ENCODE data around the gene TMEM178B. TPM values are rescaled to one million over a fixed set of nuclear protein-coding genes. Genes with fewer than 3 reads are reported as not detected.
A peak's percentile ranks its signal among the peaks of the same experiment; 100 is the strongest.
"Not testable (repeated sequence)": the region's sequence is repeated elsewhere in the genome, so short reads cannot be mapped to it uniquely, and the experiment has no call there.

The TMEM178B gene
- total RNA-seq, 1 experiment from 2014 or later: 9.5 TPM

DNA sequence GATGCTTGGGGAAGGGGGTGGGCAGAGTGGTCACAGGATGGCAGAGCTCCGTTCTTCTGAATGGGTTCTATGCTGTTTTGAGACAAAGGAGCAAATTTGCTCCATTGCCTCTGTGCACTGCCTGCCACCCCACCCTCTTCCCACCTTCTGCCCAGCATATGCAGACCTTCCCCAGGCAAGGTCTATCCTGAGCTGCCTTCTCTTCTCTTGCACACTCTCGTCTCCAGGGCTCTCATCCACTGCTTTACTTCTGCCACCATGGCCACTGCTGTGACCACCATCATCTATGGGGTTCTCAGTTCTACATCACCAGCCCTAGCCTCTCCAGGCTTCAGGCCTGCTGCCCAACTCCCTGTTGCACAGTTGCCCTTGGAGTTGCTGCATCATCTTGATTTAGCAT lies 230.4 kb downstream of the TMEM178B start:
- in situ Hi-C loops (cut with HindIII; ENCODE audit: low pct_unique_long_range_greater_than_20kb, low sequenced_read_pairs): no loop called here
- DNase-seq (ENCODE audit: low read depth): no peak

DNA sequence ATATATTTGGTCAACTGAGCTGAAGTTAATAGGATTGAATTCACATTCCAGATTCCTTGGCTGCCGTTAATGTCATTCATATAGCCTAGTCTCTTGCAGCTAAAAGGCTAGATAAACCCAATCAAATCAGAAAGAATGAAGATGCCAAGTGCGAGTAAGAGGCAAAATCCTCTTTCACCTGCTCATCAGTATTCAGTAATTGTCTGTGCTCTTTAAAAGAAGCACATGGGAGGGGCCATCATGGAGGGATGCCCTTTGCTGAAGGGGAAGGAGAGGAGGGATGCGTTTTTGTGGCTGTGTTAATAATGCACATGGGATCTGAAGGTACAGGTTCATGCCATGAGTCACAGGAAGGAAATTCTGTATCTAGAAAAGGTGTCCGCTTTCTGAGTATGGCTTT lies 232.2 kb downstream of the TMEM178B start:
- in situ Hi-C loops (cut with HindIII; ENCODE audit: low pct_unique_long_range_greater_than_20kb, low sequenced_read_pairs): no loop called here
- DNase-seq (ENCODE audit: low read depth): no peak

DNA sequence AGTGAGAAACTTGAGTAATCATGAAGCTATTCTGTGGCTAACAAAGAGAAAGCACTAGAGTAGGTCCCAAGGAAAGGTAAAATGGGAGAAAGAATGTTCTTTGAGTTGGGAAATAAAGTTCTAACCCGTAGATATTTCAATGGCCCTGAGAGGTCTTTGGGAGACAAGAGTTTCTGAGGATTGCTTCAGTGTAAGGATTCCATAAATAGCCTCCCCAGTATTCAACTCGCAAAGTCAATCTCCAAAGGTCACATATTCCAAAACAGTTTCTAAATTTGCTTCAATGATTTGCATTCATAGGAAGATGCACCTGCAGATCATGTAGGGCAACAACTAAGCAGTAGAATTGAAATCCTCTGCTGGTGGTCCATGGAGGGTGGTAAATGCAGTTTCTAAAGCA lies 238.5 kb downstream of the TMEM178B start:
- in situ Hi-C loops (cut with HindIII; ENCODE audit: low pct_unique_long_range_greater_than_20kb, low sequenced_read_pairs): no loop called here
- no peak for DNase-seq (ENCODE audit: low read depth)

DNA sequence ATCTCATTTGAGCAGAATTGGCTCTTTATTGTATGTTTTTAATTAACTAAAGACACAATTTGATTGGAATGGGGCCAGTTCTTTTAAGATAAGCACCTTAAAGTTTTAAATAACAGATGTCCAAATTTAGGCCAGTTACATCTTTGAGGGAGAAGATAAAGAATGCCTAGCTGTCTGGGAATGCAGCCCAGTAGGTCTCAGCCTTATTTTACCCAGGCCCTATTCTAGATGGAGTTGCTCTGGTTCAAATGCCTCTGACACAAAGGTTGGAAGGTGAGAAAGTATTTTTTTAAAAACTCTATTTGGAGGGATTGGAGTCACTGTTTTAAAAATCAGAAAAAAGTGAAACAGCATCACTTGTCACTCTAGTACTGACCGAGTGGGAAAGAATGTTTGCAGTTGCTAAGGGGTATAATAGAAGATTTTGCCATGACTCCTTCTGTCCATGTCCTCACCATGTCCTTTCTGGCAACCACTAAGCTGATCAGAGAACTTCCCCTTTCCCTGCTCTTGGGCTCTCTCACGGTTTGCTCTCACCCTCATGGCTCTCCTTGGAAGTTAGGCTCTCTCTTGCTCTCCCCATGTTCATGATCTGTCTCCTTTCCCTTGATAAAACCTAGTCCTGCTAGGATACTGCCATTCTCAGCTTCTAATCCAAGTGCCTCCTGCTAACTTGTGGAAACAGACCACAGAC lies 239.1 kb downstream of the TMEM178B start:
- in situ Hi-C loops (cut with HindIII; ENCODE audit: low pct_unique_long_range_greater_than_20kb, low sequenced_read_pairs): no loop called here
- no peak for DNase-seq (ENCODE audit: low read depth)

DNA sequence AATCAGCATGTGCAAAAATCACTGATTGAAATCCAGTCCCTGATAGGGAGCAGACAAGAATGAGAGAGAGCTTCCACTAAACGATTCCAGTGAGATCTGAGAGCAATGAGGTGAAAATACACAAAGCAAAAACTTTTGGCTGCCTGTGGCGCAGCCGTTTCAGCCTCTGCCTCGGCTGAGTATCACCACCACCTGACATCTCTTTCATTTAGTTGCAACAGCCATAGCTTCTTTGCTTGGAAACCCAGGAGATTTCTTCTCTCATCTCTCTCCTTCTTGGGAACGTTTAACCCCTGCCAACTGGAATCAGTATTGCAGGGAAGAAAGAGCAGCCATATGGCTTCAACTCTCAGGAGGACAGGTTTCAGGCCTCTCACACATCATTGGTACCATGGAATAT lies 240.0 kb downstream of the TMEM178B start:
- DNase-seq (ENCODE audit: low read depth): no peak
- in situ Hi-C loops (cut with HindIII; ENCODE audit: low pct_unique_long_range_greater_than_20kb, low sequenced_read_pairs): no loop called here

DNA sequence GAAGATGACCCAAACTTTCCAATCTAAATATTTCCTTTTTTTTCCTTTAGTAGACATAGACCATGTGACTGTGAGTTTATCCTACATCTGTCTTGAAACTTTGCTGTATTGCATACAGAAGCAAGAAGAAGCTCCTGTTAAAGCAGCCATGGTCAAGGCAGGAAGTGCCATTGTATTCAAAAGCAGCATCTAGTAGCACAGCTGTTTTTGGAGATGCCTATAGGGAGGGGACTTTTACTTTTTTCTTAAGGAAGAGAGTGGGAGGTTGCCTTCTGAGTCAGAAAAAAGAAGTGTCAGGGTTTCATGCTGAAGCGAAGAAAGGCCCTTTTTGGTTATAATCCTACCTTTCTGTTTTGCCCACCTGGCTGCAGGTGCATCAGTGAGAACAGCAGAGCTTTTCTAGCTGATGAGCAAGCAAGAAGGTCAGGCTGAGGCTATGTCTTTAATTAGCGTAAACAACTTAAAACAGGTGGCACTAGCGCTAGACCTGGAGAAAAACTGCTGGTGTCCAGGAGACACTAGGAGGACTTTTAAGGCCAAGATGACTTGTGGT lies 243.2 kb downstream of the TMEM178B start:
- in situ Hi-C loops (cut with HindIII; ENCODE audit: low pct_unique_long_range_greater_than_20kb, low sequenced_read_pairs): no loop called here
- DNase-seq (ENCODE audit: low read depth): no peak

DNA sequence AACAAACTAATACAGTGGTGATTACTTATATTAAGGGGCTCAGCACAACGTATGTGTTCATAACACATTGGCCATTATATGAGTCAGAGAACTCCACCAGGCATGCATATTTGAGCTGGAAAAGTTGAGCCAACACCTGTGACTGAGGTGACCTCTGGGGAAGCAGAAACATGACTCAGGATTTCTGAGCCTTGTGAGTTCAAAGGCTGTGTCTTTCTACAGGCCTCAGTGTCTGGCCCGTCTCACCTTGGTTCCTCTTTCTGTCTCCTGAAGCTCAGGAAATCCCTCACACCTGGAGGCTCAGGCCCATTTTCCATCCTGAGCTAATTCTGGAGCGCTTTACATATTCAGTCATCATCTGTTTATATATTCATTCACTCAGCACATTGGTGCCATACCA lies 246.4 kb downstream of the TMEM178B start:
- in situ Hi-C loops (cut with HindIII; ENCODE audit: low pct_unique_long_range_greater_than_20kb, low sequenced_read_pairs): no loop called here
- DNase-seq (ENCODE audit: low read depth): peak; percentile 50

DNA sequence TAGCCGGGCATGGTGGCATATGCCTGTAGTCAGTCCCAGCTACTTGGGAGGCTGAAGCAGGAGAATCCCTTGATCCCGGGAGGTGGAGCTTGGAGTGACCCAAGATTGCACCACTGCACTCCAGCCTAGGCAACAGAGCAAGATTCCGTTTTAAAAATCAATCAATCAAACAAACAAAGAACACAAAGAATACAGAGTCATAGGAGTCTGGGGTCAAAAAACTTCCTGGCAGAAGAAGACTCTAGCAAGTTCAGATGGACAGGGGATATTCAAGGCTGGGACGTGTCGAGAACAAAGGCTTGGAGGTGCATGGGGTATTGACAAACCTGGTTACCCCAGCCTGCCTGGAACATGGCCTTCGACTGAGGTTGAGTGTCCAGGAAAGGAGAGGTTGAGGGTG lies 248.5 kb downstream of the TMEM178B start:
- DNase-seq (ENCODE audit: low read depth): no peak
- in situ Hi-C loops (cut with HindIII; ENCODE audit: low pct_unique_long_range_greater_than_20kb, low sequenced_read_pairs): no loop called here

DNA sequence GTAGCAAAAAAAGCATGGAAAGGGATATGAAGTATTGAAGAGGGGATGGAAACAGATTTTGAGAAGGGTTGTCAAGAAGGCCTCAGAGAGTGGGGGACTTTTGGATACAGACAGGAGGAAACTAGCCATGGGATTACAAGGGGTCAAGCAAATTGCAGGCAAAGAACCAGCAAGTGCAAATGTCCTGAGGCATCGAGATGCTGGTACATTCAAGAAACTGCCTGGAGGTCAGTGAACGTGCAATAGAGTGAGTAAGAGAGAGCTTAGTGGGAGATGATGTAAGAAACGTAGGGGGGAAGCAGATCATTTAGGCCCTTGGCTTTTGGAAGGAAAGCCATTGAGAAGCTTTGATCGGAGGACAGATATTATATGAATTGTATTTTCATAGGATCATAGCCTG lies 250.0 kb downstream of the TMEM178B start:
- no peak for DNase-seq (ENCODE audit: low read depth)
- in situ Hi-C loops (cut with HindIII; ENCODE audit: low pct_unique_long_range_greater_than_20kb, low sequenced_read_pairs): no loop called here

DNA sequence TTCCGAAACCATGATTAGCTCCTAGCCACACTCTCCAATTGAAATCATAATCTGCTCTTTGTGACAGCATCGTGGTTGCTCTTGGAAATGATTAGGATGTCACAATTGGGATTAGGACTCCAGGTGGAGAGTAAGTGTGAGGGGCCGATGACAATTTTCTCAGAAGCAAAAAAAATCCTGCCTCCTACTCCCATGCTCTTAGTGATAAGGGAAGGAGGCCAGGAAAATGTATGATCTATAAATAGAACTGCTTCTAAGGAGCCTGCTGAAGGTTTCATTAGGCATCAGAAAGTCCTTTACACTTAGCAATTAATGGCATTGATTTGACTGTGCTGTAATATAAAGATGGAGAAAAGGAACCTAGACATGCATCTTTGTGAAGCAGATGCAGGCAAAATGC lies 251.0 kb downstream of the TMEM178B start:
- in situ Hi-C loops (cut with HindIII; ENCODE audit: low pct_unique_long_range_greater_than_20kb, low sequenced_read_pairs): no loop called here
- no peak for DNase-seq (ENCODE audit: low read depth)

DNA sequence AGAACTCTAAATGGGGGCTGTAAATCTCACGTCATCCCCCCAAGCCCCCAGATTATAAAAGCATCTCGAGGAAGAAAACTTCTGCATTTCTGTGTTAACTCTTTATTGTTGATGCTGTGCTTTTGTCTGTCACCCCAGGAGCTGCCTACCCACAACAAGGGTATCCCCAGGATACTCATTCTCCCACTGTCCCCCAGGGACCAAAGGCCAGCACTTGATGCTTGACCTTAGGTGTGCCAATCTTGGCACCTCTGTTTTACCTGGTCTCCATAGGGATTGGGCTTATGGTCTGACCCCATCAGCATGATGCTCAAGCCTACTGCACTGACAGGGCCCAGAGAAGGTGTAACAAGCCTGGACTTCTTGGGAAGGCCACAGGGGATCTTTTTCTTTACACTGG lies 251.4 kb downstream of the TMEM178B start:
- no peak for DNase-seq (ENCODE audit: low read depth)
- in situ Hi-C loops (cut with HindIII; ENCODE audit: low pct_unique_long_range_greater_than_20kb, low sequenced_read_pairs): no loop called here

DNA sequence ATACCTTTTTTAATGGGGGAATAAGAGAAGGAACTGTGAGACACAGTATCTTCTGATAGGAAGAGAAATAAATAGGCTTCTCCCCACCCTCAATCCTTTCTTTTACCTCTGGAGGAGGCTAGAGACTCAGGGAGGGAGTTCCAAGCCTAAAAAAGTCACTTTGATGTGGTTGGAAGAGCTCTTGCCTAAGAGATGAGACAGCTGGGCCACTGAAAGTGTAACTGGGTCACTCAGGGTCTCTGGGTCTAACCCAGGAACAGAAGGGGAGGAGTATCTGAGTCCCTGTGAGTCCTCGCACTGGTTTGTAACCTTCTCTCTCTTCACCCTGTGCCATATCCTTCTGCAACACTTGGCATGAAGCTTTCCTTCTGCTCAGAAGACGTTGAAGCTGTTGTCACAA lies 254.4 kb downstream of the TMEM178B start:
- no peak for DNase-seq (ENCODE audit: low read depth)
- in situ Hi-C loops (cut with HindIII; ENCODE audit: low pct_unique_long_range_greater_than_20kb, low sequenced_read_pairs): no loop called here

DNA sequence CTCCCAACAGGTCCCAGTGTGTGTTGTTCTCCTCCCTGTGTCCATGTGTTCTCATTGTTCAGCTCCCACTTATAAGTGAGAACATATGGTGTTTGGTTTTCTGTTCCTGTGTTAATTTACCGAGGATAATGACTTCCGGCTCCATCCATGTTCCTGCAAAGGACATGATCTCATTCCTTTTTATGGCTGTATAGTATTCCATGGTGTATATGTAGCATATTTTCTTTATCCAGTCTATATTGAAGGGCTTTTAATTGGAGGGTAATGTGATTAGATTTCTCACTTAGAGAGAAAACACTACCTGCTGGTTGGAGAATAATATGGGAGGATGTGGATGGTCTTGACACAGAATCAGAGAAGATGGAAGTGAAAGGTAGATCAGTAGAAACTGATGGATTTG lies 256.4 kb downstream of the TMEM178B start:
- in situ Hi-C loops (cut with HindIII; ENCODE audit: low pct_unique_long_range_greater_than_20kb, low sequenced_read_pairs); DNase-seq (ENCODE audit: low read depth): not testable (repeated sequence)

DNA sequence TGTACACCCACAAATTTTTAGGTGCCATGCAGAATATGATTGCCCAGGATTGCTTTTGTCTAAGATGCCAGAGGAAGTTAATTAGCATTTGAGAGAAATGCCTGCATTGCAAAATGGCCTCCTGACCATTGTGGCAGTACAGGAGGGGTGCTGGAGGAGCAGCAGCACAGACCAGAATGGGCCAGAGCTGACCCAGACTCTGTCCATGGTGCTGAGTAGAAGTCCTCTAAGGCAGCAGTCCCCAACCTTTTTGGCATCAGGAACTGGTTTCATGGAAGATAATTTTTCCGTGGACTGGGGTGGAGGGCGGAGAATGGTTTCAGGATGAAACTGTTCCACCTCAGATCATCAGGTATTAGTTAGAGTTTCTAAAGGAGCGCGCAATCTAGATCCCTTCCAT lies 259.6 kb downstream of the TMEM178B start:
- no peak for DNase-seq (ENCODE audit: low read depth)
- in situ Hi-C loops (cut with HindIII; ENCODE audit: low pct_unique_long_range_greater_than_20kb, low sequenced_read_pairs): no loop called here

DNA sequence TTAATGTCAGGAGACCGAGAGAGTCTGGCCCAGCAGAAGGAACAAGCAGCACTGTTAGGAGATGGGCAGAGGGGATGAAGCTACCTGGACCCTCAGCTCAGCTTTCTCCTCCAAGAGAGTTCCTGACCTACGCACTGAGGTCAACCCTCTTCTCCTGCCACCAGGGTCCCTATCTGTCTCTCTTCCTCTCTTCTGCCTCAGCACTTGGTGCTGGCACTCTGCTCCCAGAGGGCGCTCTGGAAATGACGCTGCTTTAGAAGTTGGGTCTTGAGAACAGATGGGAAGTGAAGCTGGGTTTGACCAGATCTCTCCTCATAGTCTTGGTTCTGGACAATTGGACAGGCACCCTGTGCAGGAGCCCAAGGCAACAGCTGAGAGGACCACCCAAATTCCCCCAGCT lies 261.3 kb downstream of the TMEM178B start:
- DNase-seq (ENCODE audit: low read depth): no peak
- in situ Hi-C loops (cut with HindIII; ENCODE audit: low pct_unique_long_range_greater_than_20kb, low sequenced_read_pairs): no loop called here

DNA sequence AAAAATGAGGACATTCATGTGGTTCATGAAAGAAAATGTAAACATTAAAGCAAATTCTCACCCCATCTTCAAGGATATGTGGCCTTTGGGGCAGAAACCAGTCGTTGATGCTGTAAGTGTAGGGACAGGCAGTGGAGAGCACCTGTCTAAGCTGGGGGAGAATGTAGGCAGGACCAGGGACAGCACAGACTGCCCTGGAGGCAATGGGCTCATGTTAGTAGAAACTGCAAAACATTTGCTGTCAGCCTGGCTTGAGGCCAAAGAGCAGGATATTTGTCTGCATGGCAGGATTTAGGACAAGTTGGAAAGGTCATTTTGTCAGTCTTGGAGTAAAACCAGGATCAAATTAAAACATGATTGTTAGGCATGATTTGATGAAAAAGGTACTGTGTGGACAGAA lies 265.7 kb downstream of the TMEM178B start:
- no peak for DNase-seq (ENCODE audit: low read depth)
- in situ Hi-C loops (cut with HindIII; ENCODE audit: low pct_unique_long_range_greater_than_20kb, low sequenced_read_pairs): no loop called here

DNA sequence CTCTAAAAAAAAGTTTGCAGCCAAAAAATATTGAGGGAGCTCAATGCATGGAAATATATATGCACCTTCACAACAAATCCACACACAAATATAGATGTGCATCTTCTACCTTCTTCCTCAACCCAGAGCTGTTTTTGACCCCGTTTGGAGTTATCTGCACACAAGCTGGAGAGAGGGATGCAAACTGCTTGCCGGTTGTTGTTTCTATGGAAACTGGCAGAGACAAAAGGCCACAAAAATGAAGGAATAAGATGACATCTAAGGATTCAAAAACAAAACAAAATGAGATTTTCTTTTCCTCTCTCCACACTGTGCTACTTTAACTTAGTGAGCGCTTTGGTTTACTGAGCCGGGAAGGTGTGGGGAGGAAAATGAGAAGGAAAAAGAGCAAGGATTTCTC lies 267.1 kb downstream of the TMEM178B start:
- no peak for DNase-seq (ENCODE audit: low read depth)
- in situ Hi-C loops (cut with HindIII; ENCODE audit: low pct_unique_long_range_greater_than_20kb, low sequenced_read_pairs): no loop called here

DNA sequence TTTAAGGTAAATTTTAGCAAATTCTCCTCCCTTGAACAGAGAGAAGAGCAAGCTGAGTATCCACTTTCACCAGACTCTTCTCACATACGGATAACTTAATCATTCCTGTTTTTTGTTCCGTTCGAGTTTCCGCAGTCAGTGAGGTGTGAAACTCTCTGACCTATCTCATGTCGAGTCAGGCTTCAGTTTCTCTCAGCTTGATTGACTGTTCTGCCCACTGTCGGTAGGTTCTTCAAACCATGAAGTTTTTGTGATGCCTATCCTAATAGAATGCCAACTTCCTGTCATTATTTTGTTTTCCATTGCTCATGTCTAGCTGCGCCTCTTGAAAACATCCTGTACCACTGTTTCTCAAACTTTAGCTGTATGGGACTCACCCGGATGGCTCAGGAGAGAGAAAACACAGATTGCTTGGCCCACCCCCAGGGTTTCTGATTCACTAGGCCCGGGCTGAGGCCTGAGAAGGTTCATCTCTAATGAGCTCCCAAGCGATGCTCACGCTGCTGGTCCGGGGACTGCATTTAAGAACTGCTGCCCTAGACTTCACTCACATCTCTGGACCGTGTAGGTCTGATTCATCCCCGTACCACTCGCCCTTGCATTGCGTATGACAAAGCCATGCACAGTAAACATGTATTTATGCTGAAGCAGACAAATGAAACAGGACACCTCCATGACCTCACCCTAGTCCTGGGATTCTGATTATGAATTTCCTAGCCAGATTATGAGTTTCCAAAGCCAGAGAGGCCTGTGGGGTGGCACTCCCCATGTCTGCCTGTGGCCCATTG lies 269.0 kb downstream of the TMEM178B start:
- DNase-seq (ENCODE audit: low read depth): no peak
- in situ Hi-C loops (cut with HindIII; ENCODE audit: low pct_unique_long_range_greater_than_20kb, low sequenced_read_pairs): no loop called here

DNA sequence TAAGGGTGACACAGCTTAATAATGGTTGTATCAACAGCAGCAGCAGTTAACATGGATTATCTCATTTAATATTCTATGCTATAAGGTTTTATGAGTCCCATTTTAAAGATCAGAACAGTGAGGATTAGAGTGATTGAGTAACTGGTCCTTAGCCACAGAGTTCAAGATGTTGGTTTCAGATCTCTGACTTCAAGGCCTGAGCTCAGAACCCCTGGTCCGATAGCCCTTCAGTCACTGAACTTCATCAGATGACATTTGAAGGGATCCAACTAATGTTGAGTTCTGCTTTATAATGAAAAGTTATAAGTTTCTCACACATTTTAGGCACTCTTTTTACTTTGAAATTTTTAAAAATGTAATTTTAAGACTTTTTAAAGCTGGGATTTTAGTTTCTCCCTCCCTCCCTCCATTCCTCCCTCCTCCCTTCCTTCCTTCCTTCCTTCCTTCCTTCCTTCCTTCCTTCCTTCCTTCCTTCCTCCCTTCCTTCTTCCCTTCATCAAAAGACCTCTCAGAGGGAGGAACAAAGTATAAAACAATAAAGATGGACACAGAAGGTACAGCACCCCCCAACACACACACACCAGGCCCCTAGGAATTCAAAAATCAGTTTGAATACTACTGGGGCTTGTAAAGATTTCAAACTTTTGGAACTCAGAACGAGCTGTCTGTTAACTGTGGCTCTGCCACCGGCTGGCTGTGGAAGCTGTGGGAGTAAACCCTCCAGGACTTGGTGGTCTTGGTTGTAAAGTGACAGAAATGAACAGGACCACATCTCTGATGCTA lies 270.5 kb downstream of the TMEM178B start:
- no peak for DNase-seq (ENCODE audit: low read depth)
- in situ Hi-C loops (cut with HindIII; ENCODE audit: low pct_unique_long_range_greater_than_20kb, low sequenced_read_pairs): no loop called here
